SU-DHL-6 (cell line): ENCODE data around the gene RHBDD3.

Experiments
- H2AFZ ChIP-seq: fragments of 200-600 bp; sonication (generic); 2 replicates; pipeline ENCODE4 v1.6.1; 2014; ENCODE audit warnings: low read depth, mild to moderate bottlenecking, moderate library complexity, mixed read lengths, antibody characterized with exemption, low read length; ENCODE audit not compliant: severe bottlenecking
- H3F3A ChIP-seq: fragments of 200-600 bp; shearing (Covaris generic); 2 replicates; pipeline ENCODE4 v1.6.0; 2016; ENCODE audit warnings: antibody characterized with exemption, mild to moderate bottlenecking; ENCODE audit not compliant: insufficient read depth
- H3K27ac ChIP-seq: fragments of 200-600 bp; sonication (generic); 2 replicates; pipeline ENCODE4 v1.5.1; 2016; ENCODE audit warnings: low read depth, mild to moderate bottlenecking, low read length, moderate library complexity, mixed read lengths
- H3K27me3 ChIP-seq: fragments of 200-600 bp; sonication (generic), shearing (Covaris generic); 2 replicates; pipeline ENCODE4 v1.6.0; 2014; ENCODE audit warnings: mild to moderate bottlenecking, low read length
- H3K36me3 ChIP-seq: fragments of 200-600 bp; sonication (generic); 2 replicates; pipeline ENCODE4 v1.6.1; 2014; ENCODE audit warnings: mild to moderate bottlenecking, low read length, mixed read lengths
- H3K4me2 ChIP-seq: fragments of 300-600, 200-600 bp; shearing (Covaris generic), sonication (generic); 2 replicates; pipeline ENCODE4 v1.6.0; 2014; ENCODE audit warnings: low read length, low read depth, mild to moderate bottlenecking; ENCODE audit not compliant: poor library complexity, severe bottlenecking
- H3K4me3 ChIP-seq: fragments of 200-600 bp; sonication (generic); 2 replicates; pipeline ENCODE4 v1.5.1; 2014; ENCODE audit warnings: antibody characterized with exemption, low read length, mild to moderate bottlenecking, mixed read lengths; ENCODE audit not compliant: insufficient read depth, poor library complexity, severe bottlenecking
- H3K79me2 ChIP-seq: fragments of 200-600 bp; sonication (generic); 2 replicates; pipeline ENCODE4 v1.6.1; 2014; ENCODE audit warnings: mild to moderate bottlenecking, low read length, moderate library complexity; ENCODE audit not compliant: insufficient read depth
- H3K9ac ChIP-seq: fragments of 200-600 bp; sonication (generic); 2 replicates; pipeline ENCODE4 v1.7.0; 2014; ENCODE audit warnings: mild to moderate bottlenecking, low read length
- H3K9me2 ChIP-seq: fragments of 200-600 bp; sonication (generic); replicated peaks from 2 replicates; pipeline ENCODE4 v1.6.1; 2014; ENCODE audit warnings: low read length; ENCODE audit not compliant: insufficient read depth
- H3K9me3 ChIP-seq: fragments of 200-600 bp; sonication (generic); 2 replicates; pipeline ENCODE4 v1.6.1; 2014; ENCODE audit warnings: low read length, mixed read lengths; ENCODE audit not compliant: insufficient read depth
- H4K20me1 ChIP-seq: fragments of 200-600 bp; sonication (generic); 2 replicates; pipeline ENCODE4 v1.6.1; 2014; ENCODE audit warnings: low read depth, mild to moderate bottlenecking, antibody characterized with exemption, low read length, moderate library complexity, mixed read lengths
- CTCF ChIP-seq: fragments of 200-600 bp; sonication (generic); IDR thresholded peaks from one replicate; pipeline ENCODE4 v1.5.1; 2017; ENCODE audit warnings: antibody characterized with exemption, mild to moderate bottlenecking, low read length, moderate library complexity; ENCODE audit not compliant: insufficient read depth, poor library complexity, severe bottlenecking
- EZH2phosphoT487 ChIP-seq: fragments of 200-600 bp; sonication (generic), shearing (Covaris generic); conservative IDR thresholded peaks from 2 replicates; pipeline ENCODE4 v1.6.1; 2018; ENCODE audit warnings: mild to moderate bottlenecking, antibody characterized with exemption, low read length, moderate library complexity, mixed read lengths

Gene RHBDD3

GRCh38 chr22:29312218-29313125, 44.7 kb upstream of the RHBDD3 start:
- Histone ChIP-seq H3K79me2 (no peaks in the 10 kb centered on the region), H4K20me1 (no peaks in the 10 kb centered on the region), H3K9me3 (no peaks in the 10 kb centered on the region), H3K36me3 (no peaks in the 10 kb centered on the region), H3K27me3 (no peaks in the 10 kb centered on the region), H3K4me2 (no peak overlapping the region), H3K27ac (no peak overlapping the region), H2AFZ (no peak overlapping the region), H3F3A (no peaks in the 10 kb centered on the region), H3K9ac (no peak overlapping the region), H3K4me3 (no peak overlapping the region), H3K9me2 (no peaks in the 10 kb centered on the region)
- TF ChIP-seq EZH2phosphoT487 (no peak), CTCF (no peak)

- no peaks in the 10 kb centered on the region for H3K9me2 ChIP-seq
- no peaks in the 10 kb centered on the region for H3K9me3 ChIP-seq
- no peak overlapping the region for H3K4me3 ChIP-seq
- no peaks in the 10 kb centered on the region for H3K27me3 ChIP-seq
- H3F3A ChIP-seq, result no peaks in the 10 kb centered on the region
- H3K79me2 ChIP-seq, result no peaks in the 10 kb centered on the region
- H3K9ac ChIP-seq, result no peak overlapping the region
- no peaks in the 10 kb centered on the region for H3K36me3 ChIP-seq
- H3K4me2 ChIP-seq, result no peak overlapping the region
- no peaks in the 10 kb centered on the region for H4K20me1 ChIP-seq
- no peak overlapping the region for H2AFZ ChIP-seq
- no peak overlapping the region for H3K27ac ChIP-seq
- TF ChIP-seq EZH2phosphoT487 (no peak), CTCF (no peak)
Measured at GRCh38 chr22:29311464-29312217, 43.9 kb upstream of the RHBDD3 start.

GRCh38 chr22:29310863-29311339, 43.1 kb upstream of the RHBDD3 start:
- no peak overlapping the region for H3K4me2 ChIP-seq
- H4K20me1 ChIP-seq, result no peaks in the 10 kb centered on the region
- no peak overlapping the region for H3K27ac ChIP-seq
- H3K9me2 ChIP-seq, result no peaks in the 10 kb centered on the region
- no peak overlapping the region for H3K4me3 ChIP-seq
- H2AFZ ChIP-seq, result no peak overlapping the region
- no peak for TF ChIP-seq CTCF
- no peak for TF ChIP-seq EZH2phosphoT487
- H3K36me3 ChIP-seq, result no peaks in the 10 kb centered on the region
- no peaks in the 10 kb centered on the region for H3K27me3 ChIP-seq
- no peaks in the 10 kb centered on the region for H3K79me2 ChIP-seq
- no peaks in the 10 kb centered on the region for H3K9me3 ChIP-seq
- H3F3A ChIP-seq, result no peaks in the 10 kb centered on the region
- no peak overlapping the region for H3K9ac ChIP-seq
